ENCODE data around the gene KIAA0232.
A peak's percentile ranks its signal among the peaks of the same experiment; 100 is the strongest.
"Not testable (repeated sequence)": the region's sequence is repeated elsewhere in the genome, so short reads cannot be mapped to it uniquely, and the experiment has no call there.

KIAA0232 gene

GRCh38 chr4:6755088-6755753, 27.3 kb upstream of the KIAA0232 start:
- no peak for DNase-seq

GRCh38 chr4:6756345-6756744, 26.2 kb upstream of the KIAA0232 start:
- not testable (repeated sequence) for DNase-seq

DNA sequence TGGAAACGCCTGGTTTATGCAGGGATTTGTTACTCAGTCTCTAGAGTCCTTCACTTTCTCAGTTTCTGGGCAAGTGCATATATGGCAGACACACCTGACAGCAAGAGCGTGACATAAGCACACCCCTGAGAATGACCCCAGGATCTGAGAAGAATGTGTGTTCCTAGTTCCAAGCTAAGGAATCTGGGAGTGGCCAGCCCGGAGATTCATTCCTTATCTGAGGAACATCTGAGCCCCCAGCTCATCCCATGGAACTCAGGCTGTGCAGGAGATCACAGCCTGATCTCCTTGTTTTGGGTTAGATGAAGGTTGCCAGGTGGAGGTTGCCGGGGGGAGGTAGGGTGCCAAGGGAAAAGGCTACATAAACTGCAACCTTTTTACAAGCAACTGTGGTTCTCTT, 23.8 kb upstream of the KIAA0232 start:
- DNase-seq: no peak

GRCh38 chr4:6760865-6761264, 21.7 kb upstream of the KIAA0232 start:
- no peak for DNase-seq

DNA sequence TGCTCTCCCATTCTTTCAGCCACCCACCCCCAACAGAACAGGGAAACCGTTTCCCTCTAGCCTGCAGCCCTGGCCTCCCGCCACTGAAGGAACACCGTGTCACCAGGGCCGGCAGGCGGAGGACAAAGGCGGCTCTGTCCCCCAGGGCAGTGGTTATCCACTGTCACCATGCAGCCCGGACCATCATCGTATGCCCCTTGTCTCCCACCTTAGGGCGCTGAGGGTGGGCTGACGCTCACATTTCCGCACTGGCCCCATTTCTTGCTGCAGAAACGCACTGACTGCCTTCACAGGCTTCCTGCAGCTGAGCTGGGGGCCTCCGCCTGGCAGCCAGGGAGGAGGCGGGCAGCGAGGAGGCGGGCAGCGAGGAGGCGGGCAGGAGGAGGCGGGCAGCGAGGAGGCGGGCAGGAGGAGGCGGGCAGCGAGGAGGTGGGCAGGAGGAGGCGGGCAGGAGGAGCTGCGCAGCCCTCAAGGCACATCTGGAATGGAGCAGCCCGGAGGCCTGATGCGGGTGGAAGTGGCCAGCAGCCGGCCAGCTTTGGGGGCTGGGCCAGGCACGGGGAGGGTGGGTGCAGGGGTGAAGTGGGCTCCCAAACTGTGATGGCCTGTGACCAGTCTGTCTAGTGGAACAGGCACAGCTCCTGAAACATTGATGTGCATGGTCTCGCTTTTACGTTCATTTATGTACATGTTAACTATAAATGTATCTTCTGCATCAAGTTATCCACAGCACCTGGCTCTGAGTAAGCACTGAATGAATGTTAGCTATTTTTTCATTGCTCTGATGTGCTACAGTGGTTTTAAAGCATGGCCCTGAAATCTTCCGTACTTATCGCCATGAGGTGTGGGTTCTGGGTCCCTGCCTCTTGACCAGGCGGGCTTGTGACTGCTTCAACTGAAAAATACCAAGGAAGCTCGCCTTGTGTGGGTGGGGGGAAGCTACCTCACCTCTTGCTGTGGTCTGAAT, 20.6 kb upstream of the KIAA0232 start:
- peak in 2 of 3 experiments; percentile 49 to 53 for DNase-seq

DNA sequence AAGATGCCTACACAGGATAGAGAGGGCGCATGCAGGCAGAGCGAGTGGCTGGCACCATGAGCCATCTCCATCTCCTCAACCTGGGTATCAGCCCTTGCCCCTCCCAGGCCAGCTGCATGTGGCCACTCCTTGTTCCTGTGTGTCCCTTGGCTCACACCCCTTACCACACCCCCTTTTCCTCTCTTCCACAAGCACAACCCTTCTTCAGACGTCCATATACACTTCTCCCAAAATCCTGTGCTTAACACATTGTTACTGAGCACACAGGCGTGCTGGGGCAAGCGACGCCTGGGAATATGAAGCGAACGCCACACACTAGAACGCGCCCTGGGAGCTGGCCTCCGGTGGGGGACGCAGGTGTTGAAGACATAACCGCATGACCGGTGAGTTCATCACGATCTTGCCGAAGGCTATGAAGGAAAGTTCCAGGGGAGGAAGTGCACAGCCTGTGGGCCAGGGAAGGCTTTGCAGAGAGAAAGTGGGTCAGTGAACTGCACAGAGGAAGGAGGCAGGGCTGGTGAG, 19.1 kb upstream of the KIAA0232 start:
- DNase-seq: no peak

- no peak for DNase-seq
These were observed 17.4 kb upstream of the KIAA0232 start for GRCh38 chr4:6764976-6765620.

DNA sequence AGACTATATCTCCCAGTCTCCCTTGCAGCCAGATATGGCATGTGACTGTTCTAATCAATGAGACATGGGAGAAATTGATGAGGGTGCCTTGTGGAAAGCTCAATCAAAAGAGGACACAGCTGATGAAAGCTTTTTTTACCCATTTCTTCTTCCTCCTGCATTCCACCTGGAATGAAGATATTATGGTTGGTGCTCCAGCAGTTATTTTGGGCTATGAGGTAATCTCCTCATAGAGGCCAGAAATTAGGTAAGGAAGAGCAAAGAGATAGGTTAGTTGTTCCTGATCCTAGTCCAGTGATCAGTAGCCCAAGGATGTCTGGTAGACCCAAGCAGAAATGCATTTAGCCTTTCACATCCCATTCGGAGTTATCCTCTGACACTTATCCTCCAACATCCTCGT, 16.8 kb upstream of the KIAA0232 start:
- DNase-seq: no peak

DNA sequence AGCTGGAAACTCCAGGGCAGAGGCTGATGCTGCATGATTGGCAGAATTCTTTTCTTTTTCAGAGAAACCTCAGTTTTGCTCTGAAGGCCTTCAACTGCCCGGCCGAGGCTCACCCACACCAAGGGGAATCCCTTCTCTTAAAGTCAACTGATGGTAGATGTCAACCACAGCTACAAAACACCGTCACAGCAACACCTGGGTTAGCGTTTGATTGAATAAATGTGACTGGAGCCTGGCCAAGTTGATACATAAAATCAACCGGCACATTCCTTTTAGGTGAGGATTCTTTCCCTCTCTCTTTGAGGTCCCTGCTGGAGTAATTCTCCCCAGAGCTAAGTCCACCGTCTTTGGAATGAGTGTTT, 15.2 kb upstream of the KIAA0232 start:
- DNase-seq: no peak

DNA sequence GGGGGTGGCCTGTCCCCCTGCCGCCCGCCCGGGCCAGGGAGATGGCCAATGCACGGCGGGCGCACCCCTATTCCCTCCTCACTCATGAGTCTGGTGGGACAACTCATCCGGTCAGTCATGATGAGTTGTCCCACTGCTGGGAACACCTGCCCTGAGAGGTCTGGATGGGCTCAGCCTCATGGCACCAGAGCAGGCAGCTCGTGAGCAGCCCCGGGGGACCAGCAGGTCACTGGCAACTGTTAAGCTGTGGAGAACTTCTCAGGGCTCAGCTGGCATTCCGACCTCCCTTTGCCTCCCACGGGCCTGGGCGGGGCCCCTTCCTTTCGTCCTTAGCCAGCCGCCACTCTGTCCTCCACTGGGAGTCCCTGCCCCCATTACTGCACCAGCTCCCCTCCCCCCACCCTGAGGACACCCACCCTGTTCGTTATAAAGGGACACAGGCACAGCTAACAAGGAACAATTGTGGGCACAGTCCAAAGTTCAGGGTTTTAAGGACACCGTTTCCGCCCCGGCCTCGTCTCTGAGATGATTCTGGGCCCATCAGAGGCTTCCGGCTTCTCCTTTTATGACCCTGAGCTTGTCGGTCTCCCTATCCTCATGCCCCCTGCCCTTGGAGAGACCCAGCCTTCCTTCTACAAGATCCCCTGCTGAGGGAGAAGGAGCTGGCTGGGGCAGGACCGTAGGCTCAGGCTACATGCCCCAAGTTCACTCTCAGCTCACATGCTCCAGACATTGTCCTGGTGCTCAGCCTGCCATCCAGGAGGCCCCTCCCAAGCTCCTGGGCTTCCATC, 14.6 kb upstream of the KIAA0232 start:
- DNase-seq: no peak

- DNase-seq: no peak
These were observed 14.0 kb upstream of the KIAA0232 start for GRCh38 chr4:6768539-6768905.

DNA sequence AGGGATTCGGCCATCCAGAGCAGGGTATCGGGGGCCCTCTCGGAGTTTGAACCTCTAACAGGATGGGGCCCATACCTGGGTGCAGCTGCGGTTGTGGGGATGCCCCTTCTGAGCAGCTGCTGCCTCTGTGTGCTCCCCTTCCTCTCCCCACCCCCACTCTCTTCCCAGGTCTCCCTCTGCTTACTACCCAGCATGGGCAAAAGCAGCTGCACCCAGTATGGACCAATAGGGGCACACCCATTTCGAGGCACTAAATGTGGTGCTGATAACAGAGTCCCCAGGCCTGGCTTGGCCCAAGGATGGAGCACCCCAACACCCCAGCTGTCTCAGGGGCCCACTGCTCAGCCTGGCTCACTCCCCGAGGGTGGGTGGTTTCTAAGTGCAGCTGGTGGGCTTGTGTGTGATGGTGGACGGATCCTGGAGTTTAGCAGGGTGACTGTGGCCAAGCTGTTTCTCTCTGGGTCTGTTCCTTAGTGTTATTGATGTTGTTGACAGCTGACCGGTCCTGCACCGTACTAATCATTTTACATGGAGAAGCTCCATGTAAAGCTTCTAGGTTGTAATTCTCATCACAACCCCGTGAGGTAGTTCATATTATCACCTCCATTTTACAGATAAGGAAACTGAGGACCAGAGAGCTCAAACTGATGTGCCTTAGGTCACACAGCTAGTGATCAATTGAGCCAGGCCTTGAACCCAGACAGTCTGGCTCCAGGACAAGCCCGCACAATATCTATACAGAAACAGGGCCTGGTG, 13.1 kb upstream of the KIAA0232 start:
- DNase-seq: no peak

- no peak for DNase-seq
These were observed 12.5 kb upstream of the KIAA0232 start for GRCh38 chr4:6769989-6770420.

DNA sequence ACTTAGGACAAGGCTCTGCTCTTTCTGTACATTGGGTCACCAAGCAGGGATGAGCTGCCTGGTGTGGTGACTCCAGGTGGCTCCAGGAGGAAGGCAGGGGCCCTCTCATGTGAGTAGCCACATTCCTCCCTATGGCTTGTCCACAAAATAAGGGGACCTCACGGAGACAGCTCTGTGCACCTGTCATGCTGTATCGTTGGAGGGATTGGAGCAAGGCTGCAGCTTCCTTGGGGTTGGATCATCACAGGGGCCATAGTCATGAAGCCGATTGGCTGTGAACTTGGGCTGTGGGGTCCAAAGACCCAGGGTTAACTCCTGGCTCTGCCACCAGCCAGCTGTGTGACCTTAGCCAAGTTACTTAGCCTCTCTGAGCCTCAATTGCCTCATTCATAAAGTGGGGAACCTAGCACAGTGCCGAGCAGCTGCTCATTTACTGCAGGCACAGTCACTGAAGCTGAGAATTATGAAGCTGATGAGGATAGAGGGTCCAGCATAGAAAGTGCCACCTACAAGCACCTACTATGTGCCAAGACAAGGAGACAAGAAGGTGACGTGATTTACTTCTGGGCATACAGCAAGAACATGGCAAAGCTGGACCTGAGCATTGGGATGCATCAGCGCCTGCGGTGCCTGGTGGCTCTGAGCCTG, 11.8 kb upstream of the KIAA0232 start:
- no peak for DNase-seq

DNA sequence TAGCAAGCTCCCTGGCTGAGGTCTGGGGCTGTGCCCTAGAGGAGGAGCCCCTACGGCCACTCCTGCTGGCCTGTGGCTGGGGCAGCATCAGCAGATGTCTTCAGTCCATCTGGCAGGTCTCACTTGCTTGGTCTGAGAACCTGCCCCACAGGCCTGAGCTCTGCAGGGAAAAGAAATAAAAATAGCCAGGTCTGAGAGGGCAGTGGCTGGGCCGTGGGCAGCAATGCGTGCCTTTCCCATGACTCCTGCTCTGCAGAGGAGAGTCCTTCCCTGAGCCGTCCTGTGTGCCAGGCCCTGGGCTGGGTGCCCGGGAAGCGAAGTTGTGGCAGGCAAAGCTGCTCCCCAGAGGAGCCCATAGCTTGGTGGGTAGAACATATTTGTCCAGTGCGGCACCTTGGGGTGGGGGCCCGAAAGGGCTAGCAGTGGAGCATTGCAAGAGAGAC, 11.3 kb upstream of the KIAA0232 start:
- no peak for DNase-seq

DNA sequence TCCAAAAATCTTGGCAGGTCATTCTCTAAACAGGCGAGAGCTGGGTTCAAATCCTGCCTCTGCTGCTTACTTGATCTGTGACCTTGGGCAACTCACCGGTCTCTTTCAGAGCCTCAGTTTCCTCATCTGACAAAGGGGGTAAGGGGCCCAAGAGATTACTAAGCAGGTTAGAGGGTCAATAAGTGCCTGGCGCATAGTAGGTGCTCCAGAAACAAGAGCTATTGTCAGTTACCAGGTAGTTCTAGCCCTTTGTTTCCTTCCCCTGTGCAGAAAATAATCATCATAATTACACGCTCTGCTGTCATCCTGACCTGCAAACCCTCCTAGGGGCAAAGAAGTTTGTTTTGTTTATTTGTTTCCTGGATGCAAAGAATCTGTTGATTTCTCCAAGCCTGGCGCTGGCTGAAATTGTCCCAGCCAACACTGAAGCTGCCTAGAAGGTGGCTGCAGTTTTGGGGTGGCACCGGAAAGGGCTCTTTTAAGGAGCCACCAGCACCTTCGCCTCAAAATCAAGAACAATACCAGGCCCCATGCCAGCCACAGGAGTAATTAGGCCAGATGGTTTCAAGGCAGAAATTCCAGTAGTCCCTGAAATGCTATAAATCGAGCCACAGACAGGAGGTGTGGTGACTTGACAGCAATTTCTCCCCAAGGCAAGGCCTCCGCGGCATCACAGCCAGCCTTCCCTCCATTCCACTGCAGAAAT, 10.2 kb upstream of the KIAA0232 start:
- DNase-seq: peak in 1 of 3 experiments; percentile 55

DNA sequence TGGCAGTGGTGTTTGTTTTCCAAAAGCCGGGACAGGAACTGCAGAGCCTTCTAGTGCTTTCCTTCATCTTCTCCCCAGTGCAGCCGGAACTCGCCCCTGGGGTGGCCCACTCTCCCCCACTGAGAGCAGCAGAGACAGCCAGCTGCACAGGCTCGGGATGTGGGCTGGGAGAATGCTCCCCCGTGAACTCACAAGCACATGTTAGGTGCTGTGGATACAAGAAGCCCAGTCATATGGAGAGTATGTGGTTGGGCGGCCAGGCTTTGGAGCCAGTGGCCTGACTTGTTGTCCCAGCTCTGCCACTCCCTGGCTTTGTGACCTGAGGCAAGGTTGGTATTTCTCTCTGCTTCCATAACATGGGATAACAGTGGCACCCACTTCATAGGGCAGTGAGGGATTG, 9.4 kb upstream of the KIAA0232 start:
- DNase-seq: peak in 1 of 3 experiments; percentile 23

DNA sequence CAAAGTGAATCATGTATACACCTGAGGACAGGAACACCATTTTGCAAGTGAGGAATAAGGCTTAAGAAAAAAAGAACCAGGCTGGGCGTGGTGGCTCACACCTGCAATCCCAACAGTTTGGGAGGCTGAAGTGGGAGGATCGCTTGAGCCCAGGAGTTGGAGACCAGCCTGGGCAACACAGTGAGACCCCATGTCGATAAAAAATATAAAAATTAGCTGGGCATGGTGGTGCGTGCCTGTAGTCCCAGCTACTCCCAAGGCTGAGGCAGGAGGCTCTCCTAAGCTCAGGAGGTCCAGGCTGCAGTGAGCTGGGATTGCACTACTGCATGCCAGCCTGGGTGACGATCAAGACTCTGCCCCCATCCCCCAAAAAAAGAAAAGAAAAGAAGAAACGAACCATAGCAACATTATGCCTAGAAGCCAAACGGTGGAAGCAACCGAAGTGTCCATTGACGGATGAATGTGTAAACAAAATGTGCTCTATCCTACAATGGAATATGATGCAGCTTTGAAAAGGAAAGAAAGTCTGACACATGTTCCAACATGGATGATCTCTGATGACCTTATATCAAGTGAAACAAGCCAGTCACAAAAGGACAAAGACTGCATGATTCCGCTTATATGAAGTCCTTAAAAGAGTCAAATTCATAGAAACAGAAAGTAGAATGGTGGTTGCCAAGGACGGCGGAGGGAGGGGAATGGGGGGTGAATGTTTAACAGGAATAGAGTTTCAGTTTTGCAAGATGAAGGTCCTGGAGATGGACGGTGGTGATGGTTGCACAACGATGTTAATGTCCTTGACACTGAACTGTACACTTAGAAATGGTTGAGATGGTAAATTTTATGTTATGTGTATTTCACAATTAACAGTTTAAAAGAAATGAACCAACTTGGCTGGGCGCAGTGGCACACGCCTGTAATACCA, 8.6 kb upstream of the KIAA0232 start:
- no peak for DNase-seq

- no peak for DNase-seq
These were observed 6.8 kb upstream of the KIAA0232 start for GRCh38 chr4:6775746-6776145.
